Keratinocyte (primary cell): ENCODE data around the gene HOMER2. TPM values are rescaled to one million over a fixed set of nuclear protein-coding genes. Genes with fewer than 3 reads are reported as not detected.
A peak's percentile ranks its signal among the peaks of the same experiment; 100 is the strongest.

Experiments used
- DNase-seq: peaks from one replicate; pipeline ENCODE4 v3.0.0-alpha.2; 2011; ENCODE audit warnings: low read depth, missing footprints, low spot score
- FAIRE-seq: peaks from 2 replicates; lab custom pipeline; 2011; peaks lifted over from hg19 to GRCh38; lab: Jason Lieb, UNC
- H2AFZ ChIP-seq: 2 replicates; pipeline ENCODE4 v1.6.0; 2012; ENCODE audit warnings: low read length, control low read depth, inconsistent platforms; ENCODE audit not compliant: control insufficient read depth
- H3K27ac ChIP-seq: 2 replicates; pipeline ENCODE4 v1.5.1; 2011; ENCODE audit warnings: low read length; ENCODE audit not compliant: control insufficient read depth, insufficient read depth
- H3K27me3 ChIP-seq: 3 replicates; pipeline ENCODE4 v1.6.0; 2011; ENCODE audit warnings: low read length; ENCODE audit not compliant: control insufficient read depth, insufficient read depth; ENCODE audit errors: extremely low read depth
- H3K36me3 ChIP-seq, 2 experiments: 2 replicates in 1 of 2; 3 replicates in 1 of 2; pipeline ENCODE4 v1.5.1; 2011; ENCODE audit warnings: low read length in 2 of 2, mild to moderate bottlenecking in 1 of 2; ENCODE audit not compliant: control insufficient read depth in 2 of 2, insufficient read depth in 2 of 2; ENCODE audit errors: extremely low read depth in 1 of 2
- H3K4me1 ChIP-seq: 3 replicates; pipeline ENCODE4 v1.5.1; 2011; ENCODE audit warnings: low read length; ENCODE audit not compliant: control insufficient read depth, insufficient read depth; ENCODE audit errors: extremely low read depth
- H3K4me2 ChIP-seq: 3 replicates; pipeline ENCODE4 v1.6.0; 2011; ENCODE audit warnings: low read depth, low read length; ENCODE audit not compliant: control insufficient read depth, insufficient read depth; ENCODE audit errors: extremely low read depth
- H3K4me3 ChIP-seq, 3 experiments: fragments of 200-600 bp in 1 of 3; sonication (generic) in 1 of 3; 2 replicates in 2 of 3; 3 replicates in 1 of 3; pipeline ENCODE4 v1.5.1; 2011 to 2016; ENCODE audit warnings: low read length in 3 of 3, mild to moderate bottlenecking in 3 of 3, control low read depth in 2 of 3, inconsistent platforms in 1 of 3, low read depth in 1 of 3, mixed read lengths in 1 of 3, mixed run types in 1 of 3, moderate library complexity in 1 of 3; ENCODE audit not compliant: control insufficient read depth in 2 of 3, insufficient read depth in 2 of 3; ENCODE audit errors: extremely low read depth in 1 of 3
- H3K79me2 ChIP-seq: 2 replicates; pipeline ENCODE4 v1.6.0; 2012; ENCODE audit warnings: low read length; ENCODE audit not compliant: control insufficient read depth, insufficient read depth
- H3K9ac ChIP-seq: 3 replicates; pipeline ENCODE4 v1.6.0; 2011; ENCODE audit warnings: low read length; ENCODE audit not compliant: control insufficient read depth, insufficient read depth; ENCODE audit errors: extremely low read depth
- H3K9me1 ChIP-seq: 3 replicates; pipeline ENCODE4 v1.6.0; 2011; ENCODE audit warnings: low read length; ENCODE audit not compliant: control insufficient read depth, insufficient read depth; ENCODE audit errors: extremely low read depth
- H3K9me3 ChIP-seq: 2 replicates; pipeline ENCODE4 v1.5.1; 2012; ENCODE audit warnings: low read depth, low read length; ENCODE audit not compliant: control insufficient read depth
- H4K20me1 ChIP-seq: 3 replicates; pipeline ENCODE4 v1.6.0; 2011; ENCODE audit warnings: low read length; ENCODE audit not compliant: control insufficient read depth, insufficient read depth; ENCODE audit errors: extremely low read depth
- CTCF ChIP-seq, 3 experiments: IDR thresholded peaks in 1 of 3; conservative IDR thresholded peaks in 1 of 3; optimal IDR thresholded peaks in 1 of 3; 2 replicates in 2 of 3; 3 replicates in 1 of 3; pipeline versions ENCODE3 to v1.5.1; 2011; ENCODE audit warnings: low read length in 3 of 3, mild to moderate bottlenecking in 3 of 3, moderate library complexity in 2 of 3, control low read depth in 1 of 3, inconsistent platforms in 1 of 3; ENCODE audit not compliant: insufficient read depth in 2 of 3; ENCODE audit errors: extremely low read depth in 1 of 3
- EZH2 ChIP-seq: IDR thresholded peaks from one replicate; pipeline ENCODE4 v1.6.1; 2012; ENCODE audit warnings: inconsistent platforms, mild to moderate bottlenecking, low read length, moderate library complexity
- dilution Hi-C: fragments of 300-500 bp; cut with MboI; formaldehyde crosslinking; loops from one replicate; pipeline ENCODE4 v1.7.0; 2020; ENCODE audit warnings: low sequenced_read_pairs; ENCODE audit not compliant: extremely low pct_ligation_motif_present
- polyA plus RNA-seq, 5 experiments: library from polyadenylated mRNA; depleted of rRNA in 3 of 5; stranded (reverse) in 3 of 5; stranded (forward) in 1 of 5; unstranded in 1 of 5; fragments of >200 nt; gene quantifications; 1 replicate in 1 of 5; 2 replicates in 3 of 5; 3 replicates in 1 of 5; pipeline versions ENCODE4 v1.2.1 to v1.2.3, GENCODE V29; 2011 to 2012; ENCODE audit warnings: missing spikeins in 2 of 5, low read depth in 1 of 5, low replicate concordance in 1 of 5

HOMER2 gene
- polyA plus RNA-seq, 1 donor (not counting 4 experiments of a cell fraction or from before 2014, with no cell fraction given): 12.4 TPM

DNA sequence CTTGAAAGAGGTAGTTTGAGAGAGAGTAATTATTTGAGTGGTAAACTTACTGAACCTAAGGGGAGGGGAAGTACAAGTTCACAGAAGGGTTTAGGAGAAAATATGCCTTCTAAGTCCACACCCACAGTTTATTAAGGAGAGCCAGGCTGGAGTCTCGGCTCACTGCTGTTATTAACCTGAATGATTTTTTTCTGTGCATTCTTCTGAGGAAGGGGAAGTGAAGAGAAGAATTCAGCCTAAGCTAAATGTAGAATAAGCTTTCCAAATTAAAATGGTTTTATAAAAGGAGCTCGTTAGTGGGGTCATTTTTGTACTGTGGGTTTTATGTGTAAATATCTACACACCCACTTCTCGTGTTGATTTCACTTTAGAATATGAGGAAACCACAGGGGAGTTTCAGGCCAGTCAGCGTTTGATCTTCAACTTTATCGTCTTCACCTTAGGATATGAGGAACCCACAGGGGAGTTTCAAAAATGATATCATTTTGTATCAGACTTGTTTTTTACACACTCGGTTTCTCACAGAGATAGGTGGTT, 141.6 kb downstream of the HOMER2 start:
- H3K9me1 ChIP-seq: no peaks in the 10 kb centered on the region
- no peaks in the 10 kb centered on the region for H3K9me3 ChIP-seq
- H2AFZ ChIP-seq: peak overlapping the region; percentile 64
- TF ChIP-seq EZH2 (no peak), CTCF (optimal IDR thresholded peaks at IDR 0.05 in 1 of 3, IDR thresholded peaks at IDR 0.05 in 1 of 3, conservative IDR thresholded peaks at IDR 0.05 in 1 of 3; ENCODE audit: extremely low read depth in 1 of 3, insufficient read depth in 2 of 3, low read length in 3 of 3) (no peak)
- no peak for FAIRE-seq
- H3K79me2 ChIP-seq: peaks cover 52% of the 10 kb centered on the region
- no peaks in the 10 kb centered on the region for H4K20me1 ChIP-seq
- H3K27me3 ChIP-seq: no peaks in the 10 kb centered on the region
- no peak for DNase-seq
- peaks cover 6% of the 10 kb centered on the region for H3K4me1 ChIP-seq
- H3K9ac ChIP-seq: peak overlapping the region; percentile 97
- H3K27ac ChIP-seq: peak overlapping the region; percentile 92
- dilution Hi-C loops: no loop called here
- H3K4me3 ChIP-seq: peak overlapping the region; percentile 94 to 98 (median 97)
- H3K4me2 ChIP-seq: peak overlapping the region; percentile 70
- peaks cover 4 to 15% of the 10 kb centered on the region in 2 experiments for H3K36me3 ChIP-seq

DNA sequence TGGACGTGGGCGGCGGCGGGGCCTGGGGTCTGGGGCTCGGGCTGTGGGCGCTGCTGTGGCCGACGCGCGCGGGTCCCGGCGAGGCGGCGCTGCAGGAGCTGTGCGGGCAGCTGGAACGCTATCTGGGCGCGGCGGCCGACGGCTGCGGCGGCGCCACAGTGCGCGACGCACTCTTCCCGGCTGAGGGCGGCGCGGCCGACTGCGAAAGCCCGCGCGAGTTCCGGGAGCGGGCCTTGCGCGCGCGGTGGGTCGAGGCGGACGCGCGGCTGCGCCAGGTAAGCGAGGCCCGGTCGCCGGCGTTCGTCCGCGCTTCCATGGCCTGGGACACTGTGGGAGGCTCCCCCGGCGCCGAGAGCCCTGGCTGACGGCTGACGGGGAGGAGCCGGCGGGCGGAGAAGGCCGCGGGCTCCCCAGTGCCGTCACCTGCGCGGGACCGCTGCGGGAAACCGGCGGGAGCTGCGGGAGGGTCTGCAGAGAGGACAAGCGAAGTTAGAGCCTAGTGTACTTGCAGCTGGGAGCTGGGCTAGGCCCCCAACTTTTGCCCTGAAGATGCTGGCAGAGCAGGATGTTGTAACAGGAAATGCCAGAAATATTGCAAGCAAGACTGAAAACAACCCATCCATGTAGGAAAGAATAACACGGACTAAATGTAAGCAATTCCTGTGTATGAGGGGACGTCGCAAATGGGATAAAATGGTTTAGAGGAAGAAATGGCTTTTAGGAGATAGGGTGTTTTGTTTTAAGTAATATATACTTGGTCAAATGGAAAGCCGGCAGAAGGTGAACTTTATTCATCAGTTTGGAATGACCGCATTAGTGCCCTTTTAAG, 142.2 kb downstream of the HOMER2 start:
- no peaks in the 10 kb centered on the region for H4K20me1 ChIP-seq
- H3K9me1 ChIP-seq: no peaks in the 10 kb centered on the region
- dilution Hi-C loops: no loop called here
- peak overlapping the region; percentile 92 for H3K27ac ChIP-seq
- H3K4me1 ChIP-seq: peaks cover 6% of the 10 kb centered on the region
- no peaks in the 10 kb centered on the region for H3K9me3 ChIP-seq
- H3K79me2 ChIP-seq: peaks cover 45% of the 10 kb centered on the region
- no peak for TF ChIP-seq CTCF (optimal IDR thresholded peaks at IDR 0.05 in 1 of 3, IDR thresholded peaks at IDR 0.05 in 1 of 3, conservative IDR thresholded peaks at IDR 0.05 in 1 of 3; ENCODE audit: extremely low read depth in 1 of 3, insufficient read depth in 2 of 3, low read length in 3 of 3)
- DNase-seq: no peak
- FAIRE-seq: no peak
- H3K27me3 ChIP-seq: no peaks in the 10 kb centered on the region
- peak overlapping the region; percentile 70 for H3K4me2 ChIP-seq
- peak overlapping the region; percentile 94 to 98 (median 97) for H3K4me3 ChIP-seq
- peak overlapping the region; percentile 64 for H2AFZ ChIP-seq
- H3K36me3 ChIP-seq: peaks cover 4 to 12% of the 10 kb centered on the region in 2 experiments
- peak overlapping the region; percentile 97 for H3K9ac ChIP-seq
